Measurements from ENCODE around the gene PDXK. TPM values are rescaled to one million over a fixed set of nuclear protein-coding genes. Genes with fewer than 3 reads are reported as not detected.
A peak's percentile ranks its signal among the peaks of the same experiment; 100 is the strongest.

The PDXK gene
- total and polyA plus RNA-seq, 10 of the 15 experiments (the other 5 are each of a cell fraction or from before 2014, with no cell fraction given), result 3.7 to 141 (median 60.0) TPM

GRCh38 chr21:43775795-43776430, 57.0 kb downstream of the PDXK start, which contains the start of gene CSTB (continued):
- TF ChIP-seq KLF5 (IDR thresholded peaks at IDR 0.05; ENCODE audit: partially characterized antibody) (peak; percentile 95), ZZZ3 (IDR thresholded peaks at IDR 0.05; ENCODE audit: control insufficient read depth, insufficient read length, low read depth) (no peak), MTA2 (IDR thresholded peaks at IDR 0.05; ENCODE audit: low read depth) (no peak), FOXK2 (IDR thresholded peaks at IDR 0.05) (peak; percentile 90), PBX3 (IDR thresholded peaks at IDR 0.05; ENCODE audit: insufficient replicate concordance, low read depth, low read length) (no peak), USF2 (IDR thresholded peaks at IDR 0.05; ENCODE audit: borderline replicate concordance, low read depth, low read length) (peak; percentile 77), ZBED1 (IDR thresholded peaks at IDR 0.05; ENCODE audit: borderline replicate concordance) (no peak)

- POLR2A ChIA-PET, result no interaction called here
- intact Hi-C loops (cut with micrococcal nuclease; ENCODE audit: unreplicated experiment), result loop anchor here (5.0 kb wide), 1 partner anchor 51 kb away; no protein-coding TSS in a partner anchor
- RAD21 ChIA-PET (ENCODE audit: unreplicated experiment), result no interaction called here
- TF ChIP-seq ZBTB4 (CRISPR knock-in tag; IDR thresholded peaks at IDR 0.05) (no peak), GATAD2B (conservative IDR thresholded peaks at IDR 0.05; ENCODE audit: low read depth) (no peak), BACH1 (IDR thresholded peaks at IDR 0.05; ENCODE audit: borderline replicate concordance) (no peak), NKRF (conservative IDR thresholded peaks at IDR 0.05) (no peak), FOXM1 (IDR thresholded peaks at IDR 0.05; ENCODE audit: low read depth, low read length) (no peak), ZNF622 (IDR thresholded peaks at IDR 0.05) (no peak), CEBPB (IDR thresholded peaks at IDR 0.05; ENCODE audit: borderline replicate concordance in 1 of 2, low read depth in 2 of 2, low read length in 2 of 2) (no peak), BHLHE40 (IDR thresholded peaks at IDR 0.05; ENCODE audit: borderline replicate concordance in 1 of 2, low read depth in 2 of 2, low read length in 1 of 2) (no peak)
Observed at GRCh38 chr21:43777953-43778352, 59.0 kb downstream of the PDXK start.

More at GRCh38 chr21:43777953-43778352, 59.0 kb downstream of the PDXK start:
- no peak overlapping the region for H2AFZ ChIP-seq (ENCODE audit: control insufficient read depth, low read depth, low read length)
- ChIA-PET SMC1A (ENCODE audit: uncharacterized antibody, unreplicated experiment) (interaction anchor here (0.9 to 1.0 kb wide), 2 partner anchors 49 to 53 kb away, joined by 3 to 4 read pairs; no protein-coding TSS in a partner anchor), CTCF (no interaction called here)
- H3K4me1 ChIP-seq (ENCODE audit: control insufficient read depth, insufficient read depth, low read length), result peaks cover 9% of the 10 kb centered on the region
- no peak overlapping the region for H3K9ac ChIP-seq (ENCODE audit: control insufficient read depth, insufficient read depth, low read length)
- ATAC-seq (no peak), FAIRE-seq (no peak), DNase-seq (ENCODE audit: low read depth, low spot score) (no peak)
- no peaks in the 10 kb centered on the region for H4K20me1 ChIP-seq (ENCODE audit: control insufficient read depth, insufficient read depth)
- H3K79me2 ChIP-seq (ENCODE audit: control insufficient read depth, insufficient read depth, low read length), result peaks cover 10% of the 10 kb centered on the region
- in situ Hi-C loops (cut with MboI), result no loop called here
- no peak overlapping the region for H3K4me2 ChIP-seq (ENCODE audit: control insufficient read depth, insufficient read depth)
- no peak overlapping the region for H3K4me3 ChIP-seq
- peaks cover 2 to 5% of the 10 kb centered on the region in 2 experiments; a peak in 2 of 4 replicates for H3K36me3 ChIP-seq (ENCODE audit: control insufficient read depth in 2 of 2, insufficient read depth in 2 of 2, low read length in 1 of 2)
- no peaks in the 10 kb centered on the region for H3K27me3 ChIP-seq (replicated peaks in 1 of 2; ENCODE audit: control insufficient read depth in 2 of 2, insufficient read depth in 2 of 2, low read length in 1 of 2)
- BruUV-seq (replicated peaks), result no TSS peak
- no peaks in the 10 kb centered on the region for H3K9me3 ChIP-seq (replicated peaks; ENCODE audit: control insufficient read depth, insufficient read depth, low read length)
- WGBS (ENCODE audit: insufficient coverage, insufficient replicate concordance, low lambda C conversion rate, missing lambda C conversion rate), result 79% methylated on average over 5 of the region's 5 CpGs
- H3K27ac ChIP-seq (ENCODE audit: control insufficient read depth, insufficient read depth), result no peak overlapping the region

Data from GM12878 (cell line).